ENCODE measurements around the gene EPB41L4B.

Gene EPB41L4B

GRCh38 chr9:109309282-109309681 lies 11.6 kb downstream of the EPB41L4B start:
- no peak overlapping the region for H3K4me3 ChIP-seq (ENCODE audit: low read length)
- no peak for DNase-seq (ENCODE audit: low read depth)
- no peak for TF ChIP-seq CTCF (IDR thresholded peaks at IDR 0.05; ENCODE audit: insufficient read depth, low read depth, low read length, missing control alignments)

- no peak for TF ChIP-seq CTCF (IDR thresholded peaks at IDR 0.05; ENCODE audit: insufficient read depth, low read depth, low read length, missing control alignments)
- no peak for DNase-seq (ENCODE audit: low read depth)
- H3K4me3 ChIP-seq (ENCODE audit: low read length): no peak overlapping the region
Observed at GRCh38 chr9:109307380-109308240, 13.2 kb downstream of the EPB41L4B start.

- no peak for DNase-seq (ENCODE audit: low read depth)
- no peak overlapping the region for H3K4me3 ChIP-seq (ENCODE audit: low read length)
- no peak for TF ChIP-seq CTCF (IDR thresholded peaks at IDR 0.05; ENCODE audit: insufficient read depth, low read depth, low read length, missing control alignments)
Observed at GRCh38 chr9:109305801-109306200, 15.1 kb downstream of the EPB41L4B start.

GRCh38 chr9:109304347-109304746 lies 16.5 kb downstream of the EPB41L4B start:
- H3K4me3 ChIP-seq (ENCODE audit: low read length): no peak overlapping the region
- DNase-seq (ENCODE audit: low read depth): no peak
- no peak for TF ChIP-seq CTCF (IDR thresholded peaks at IDR 0.05; ENCODE audit: insufficient read depth, low read depth, low read length, missing control alignments)

- no peak for DNase-seq (ENCODE audit: low read depth)
- TF ChIP-seq CTCF (IDR thresholded peaks at IDR 0.05; ENCODE audit: insufficient read depth, low read depth, low read length, missing control alignments): no peak
- H3K4me3 ChIP-seq (ENCODE audit: low read length): no peak overlapping the region
Observed at GRCh38 chr9:109303900-109304299, 17.0 kb downstream of the EPB41L4B start.

- no peak for DNase-seq (ENCODE audit: low read depth)
- no peak overlapping the region for H3K4me3 ChIP-seq (ENCODE audit: low read length)
- TF ChIP-seq CTCF (IDR thresholded peaks at IDR 0.05; ENCODE audit: insufficient read depth, low read depth, low read length, missing control alignments): no peak
Observed at GRCh38 chr9:109302606-109303005, 18.3 kb downstream of the EPB41L4B start.

- no peak for TF ChIP-seq CTCF (IDR thresholded peaks at IDR 0.05; ENCODE audit: insufficient read depth, low read depth, low read length, missing control alignments)
- no peak overlapping the region for H3K4me3 ChIP-seq (ENCODE audit: low read length)
- DNase-seq (ENCODE audit: low read depth): no peak
Observed at GRCh38 chr9:109301012-109301411, 19.8 kb downstream of the EPB41L4B start.

All from epithelial cell of esophagus (primary cell).